RWPE1 (cell line): Measurements from ENCODE around the gene MAK.
"Not testable (repeated sequence)": the region's sequence is repeated elsewhere in the genome, so short reads cannot be mapped to it uniquely, and the experiment has no call there.

Source experiments
- CTCF ChIA-PET: fragments of 350-600 bp; sonication (Branson Sonifier 250); formaldehyde crosslinking; extraction: SDS; loops from one replicate; lab custom pipeline; 2021; lab: Yijun Ruan, JAX
- POLR2A ChIA-PET: fragments of 400-600 bp; formaldehyde crosslinking; extraction: SDS; loops from one replicate; lab custom pipeline; 2020; ENCODE audit warnings: antibody characterized with exemption; ENCODE audit not compliant: low non-redundant PET; lab: Yijun Ruan, JAX
- DNase-seq: peaks from one replicate; pipeline ENCODE4 v3.0.0; 2012; ENCODE audit warnings: low spot score
- H3K27ac ChIP-seq: fragments of 450-650 bp; 2 replicates; pipeline ENCODE4 v1.5.1; 2017
- CTCF ChIP-seq: fragments of 450-650 bp; conservative IDR thresholded peaks from 2 replicates; pipeline ENCODE4 v1.5.1; 2017; ENCODE audit warnings: low read depth, mild to moderate bottlenecking

MAK gene

GRCh38 chr6:10759884-10760329, 78.4 kb downstream of the MAK start:
- no peak for TF ChIP-seq CTCF
- POLR2A ChIA-PET = interaction anchor here (0.5 kb wide), 1 partner anchor 65 kb away, joined by 6 read pairs; the partner anchor contains the start of gene PAK1IP1
- peak; percentile 89 for DNase-seq
- CTCF ChIA-PET = interaction anchor here (0.6 to 0.8 kb wide), 4 partner anchors 20 to 329 kb away, joined by 3 to 6 read pairs (median 4); no protein-coding TSS in a partner anchor
- peak overlapping the region; percentile 85 for H3K27ac ChIP-seq

- DNase-seq = peak; percentile 75
- POLR2A ChIA-PET = no interaction called here
- peak overlapping the region; percentile 68 for H3K27ac ChIP-seq
- CTCF ChIA-PET = interaction anchor here (0.6 to 0.8 kb wide), 3 partner anchors 52 to 328 kb away, joined by 4 read pairs; no protein-coding TSS in a partner anchor
- TF ChIP-seq CTCF = peak; percentile 56
Observed at GRCh38 chr6:10759312-10759839, 79.0 kb downstream of the MAK start.

- POLR2A ChIA-PET = no interaction called here
Observed at GRCh38 chr6:10756085-10756484, 82.3 kb downstream of the MAK start.

GRCh38 chr6:10751757-10752156, 86.6 kb downstream of the MAK start:
- POLR2A ChIA-PET, CTCF ChIA-PET, H3K27ac ChIP-seq, DNase-seq: not testable (repeated sequence)

More at GRCh38 chr6:10756085-10756484, 82.3 kb downstream of the MAK start:
- CTCF ChIA-PET = no interaction called here
- no peak overlapping the region for H3K27ac ChIP-seq
- TF ChIP-seq CTCF = no peak
- DNase-seq = no peak

GRCh38 chr6:10750568-10750967, 87.8 kb downstream of the MAK start:
- POLR2A ChIA-PET, H3K27ac ChIP-seq, CTCF ChIA-PET, DNase-seq: not testable (repeated sequence)

- DNase-seq = no peak
- TF ChIP-seq CTCF = no peak
- ChIA-PET CTCF (no interaction called here), POLR2A (no interaction called here)
- H3K27ac ChIP-seq = no peak overlapping the region
Observed at GRCh38 chr6:10749734-10750133, 88.6 kb downstream of the MAK start.

- CTCF ChIA-PET = no interaction called here
- POLR2A ChIA-PET = interaction anchor here (0.6 kb wide), 1 partner anchor 53 kb away, joined by 3 read pairs; the partner anchor contains the start of genes C6orf52 and PAK1IP1
Observed at GRCh38 chr6:10747251-10747972, 90.9 kb downstream of the MAK start, which contains the start of gene TMEM14B. TMEM14B (plus strand) TSS chr6:10747805; CDS start chr6:10749246, 1,441 bp downstream.

More at GRCh38 chr6:10747251-10747972, 90.9 kb downstream of the MAK start, which contains the start of gene TMEM14B:
- TF ChIP-seq CTCF = no peak
- DNase-seq = peak; percentile 98
- H3K27ac ChIP-seq = peak within 1 kb of the TSS; percentile 78
